GF-D8 (cell line): Measurements from ENCODE around the gene IL17RE.
"Not testable (repeated sequence)": the region's sequence is repeated elsewhere in the genome, so short reads cannot be mapped to it uniquely, and the experiment has no call there.

Experiments used
- DNase-seq: peaks from one replicate; lab custom pipeline; 2025; lab: John Stamatoyannopoulos, UW

Gene IL17RE

DNA sequence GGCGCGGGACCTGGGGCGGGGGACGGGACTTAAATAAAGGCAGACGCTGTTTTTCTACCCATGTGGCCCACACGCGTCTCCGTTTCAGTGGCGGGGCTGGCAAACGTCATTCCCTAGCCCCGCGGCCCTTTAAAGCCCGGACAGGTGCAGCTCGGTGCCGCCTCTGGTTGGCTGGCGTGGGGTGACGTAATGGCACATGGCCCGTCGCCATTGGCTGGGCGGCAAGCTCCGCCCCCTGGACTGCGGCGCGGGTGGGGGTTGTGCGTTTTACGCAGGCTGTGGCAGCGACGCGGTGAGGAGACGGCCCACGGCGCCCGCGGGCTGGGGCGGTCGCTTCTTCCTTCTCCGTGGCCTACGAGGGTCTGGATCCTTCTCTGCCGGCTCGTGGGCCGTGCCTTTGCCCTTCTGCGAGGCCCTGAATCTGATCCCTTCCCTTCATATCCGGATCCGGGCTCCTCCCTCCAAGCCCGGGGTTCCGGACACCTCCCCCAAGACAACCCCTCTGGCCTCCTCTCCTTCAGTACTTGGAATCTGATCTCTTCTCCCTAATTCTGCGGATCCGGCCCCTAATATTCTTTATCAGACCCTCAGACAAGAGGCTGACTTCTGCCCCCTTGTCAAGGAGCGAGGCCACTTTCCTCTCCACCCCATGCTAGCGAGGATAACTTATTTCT is 31.1 kb downstream of the IL17RE start, which contains the start of gene CRELD1:
Gene CRELD1 (plus strand): TSS at position 274 of the 674 bp plus-strand sequence. CDS start 605 bp downstream, outside the sequence.
- DNase-seq: peak; percentile 88

DNA sequence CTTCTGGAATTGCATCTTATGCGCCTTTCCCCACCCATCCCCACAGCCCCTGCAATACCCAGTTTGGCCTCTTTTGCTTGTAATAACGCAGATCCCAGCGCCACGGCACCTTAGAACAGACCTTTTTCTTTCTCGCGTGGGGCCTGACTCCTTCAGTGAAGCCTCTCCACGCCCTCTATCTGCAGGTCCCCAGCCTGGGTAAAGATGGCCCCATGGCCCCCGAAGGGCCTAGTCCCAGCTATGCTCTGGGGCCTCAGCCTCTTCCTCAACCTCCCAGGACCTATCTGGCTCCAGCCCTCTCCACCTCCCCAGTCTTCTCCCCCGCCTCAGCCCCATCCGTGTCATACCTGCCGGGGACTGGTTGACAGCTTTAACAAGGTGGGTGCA is 31.6 kb downstream of the IL17RE start:
- DNase-seq: no peak

DNA sequence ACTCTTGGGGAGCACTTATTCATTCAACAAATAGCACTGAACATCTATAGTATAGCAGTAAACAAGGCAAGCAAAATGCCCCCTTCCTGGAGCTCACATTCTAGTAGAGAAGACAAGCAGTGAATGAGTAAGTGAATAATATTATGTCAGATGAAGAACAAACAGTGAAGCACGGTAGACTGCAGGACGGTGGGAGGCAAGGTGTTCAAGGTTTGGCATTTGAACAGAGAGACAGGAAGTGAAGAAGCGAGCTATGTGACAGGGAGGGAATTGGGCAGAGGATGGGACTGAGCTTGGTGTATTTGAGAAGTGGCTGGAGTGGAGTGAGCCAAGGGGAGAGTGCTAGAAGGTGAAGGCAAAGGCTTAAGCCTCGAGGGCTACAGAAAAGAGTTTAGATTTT is 32.3 kb downstream of the IL17RE start:
- DNase-seq: no peak

DNA sequence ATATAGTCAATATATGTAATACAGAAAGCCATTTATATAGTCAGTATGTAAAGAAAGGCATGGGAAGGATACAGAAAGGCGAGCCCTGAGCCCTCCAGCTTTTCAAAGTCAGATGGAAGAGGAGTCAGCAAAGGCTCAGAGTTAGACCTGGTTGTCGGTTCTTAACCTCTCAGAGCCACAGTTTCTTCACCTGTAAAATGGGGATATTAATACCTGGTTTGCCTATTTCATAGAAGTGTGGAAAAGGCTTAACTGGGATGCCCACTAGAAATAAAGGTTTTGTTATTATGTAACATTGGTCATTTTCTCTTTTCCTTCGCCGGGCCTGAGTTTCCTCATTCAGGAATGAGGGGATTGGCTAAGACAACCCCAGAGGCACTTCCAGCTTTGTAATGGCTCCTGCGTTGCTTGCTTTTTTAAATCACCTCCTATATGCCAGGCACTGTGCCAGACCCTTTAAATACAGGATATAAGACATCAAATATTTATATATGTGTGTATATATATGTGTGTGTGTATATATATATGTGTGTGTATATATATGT is 33.4 kb downstream of the IL17RE start:
- DNase-seq: no peak

DNA sequence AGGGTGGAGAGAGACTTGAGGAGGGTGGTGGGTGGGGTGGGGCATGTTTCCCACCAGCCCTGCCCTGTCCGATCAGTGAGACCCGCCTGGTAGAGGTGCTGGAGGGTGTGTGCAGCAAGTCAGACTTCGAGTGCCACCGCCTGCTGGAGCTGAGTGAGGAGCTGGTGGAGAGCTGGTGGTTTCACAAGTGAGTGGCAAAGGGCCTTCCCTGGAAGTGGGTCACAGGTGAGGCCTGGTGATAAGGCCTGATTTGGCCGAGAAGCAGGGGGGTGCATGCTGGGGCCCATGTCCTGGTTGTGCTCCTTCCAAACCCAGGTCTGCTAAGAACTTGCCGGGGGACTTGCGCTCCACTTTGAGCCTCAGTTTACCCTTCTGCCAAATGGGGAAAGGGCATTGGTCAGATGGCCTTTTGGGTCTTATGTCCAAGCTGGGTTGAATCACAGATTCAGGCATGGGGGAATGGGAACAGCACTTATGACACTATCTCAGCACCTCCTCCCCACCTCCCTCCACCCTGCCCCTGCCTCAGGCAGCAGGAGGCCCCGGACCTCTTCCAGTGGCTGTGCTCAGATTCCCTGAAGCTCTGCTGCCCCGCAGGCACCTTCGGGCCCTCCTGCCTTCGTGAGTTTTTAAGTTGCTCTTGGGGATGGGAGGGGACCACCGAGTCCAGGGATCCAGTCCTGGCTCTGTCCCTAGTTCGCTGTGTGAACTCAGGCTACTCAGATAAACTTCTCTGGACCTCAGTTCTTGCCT is 35.0 kb downstream of the IL17RE start:
- no peak for DNase-seq

DNA sequence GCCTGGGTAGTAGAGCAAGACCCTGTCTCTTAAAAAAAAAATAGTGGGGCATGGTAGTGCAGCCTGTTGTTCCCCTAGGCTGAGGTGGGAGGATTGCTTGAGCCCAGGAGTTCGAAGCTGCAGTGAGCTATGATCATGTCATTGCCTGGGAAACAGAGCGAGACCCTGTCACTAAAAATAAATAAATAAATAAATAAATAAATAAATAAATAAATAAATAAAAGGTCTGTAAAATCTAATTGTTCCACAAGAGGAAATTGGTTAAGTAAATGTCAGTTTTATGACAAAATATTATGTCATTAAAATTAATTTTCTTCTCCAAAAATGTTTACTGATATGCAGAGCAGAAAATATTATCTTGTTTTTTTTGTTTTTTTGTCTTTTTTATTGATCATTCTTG is 36.3 kb downstream of the IL17RE start:
- no peak for DNase-seq

DNA sequence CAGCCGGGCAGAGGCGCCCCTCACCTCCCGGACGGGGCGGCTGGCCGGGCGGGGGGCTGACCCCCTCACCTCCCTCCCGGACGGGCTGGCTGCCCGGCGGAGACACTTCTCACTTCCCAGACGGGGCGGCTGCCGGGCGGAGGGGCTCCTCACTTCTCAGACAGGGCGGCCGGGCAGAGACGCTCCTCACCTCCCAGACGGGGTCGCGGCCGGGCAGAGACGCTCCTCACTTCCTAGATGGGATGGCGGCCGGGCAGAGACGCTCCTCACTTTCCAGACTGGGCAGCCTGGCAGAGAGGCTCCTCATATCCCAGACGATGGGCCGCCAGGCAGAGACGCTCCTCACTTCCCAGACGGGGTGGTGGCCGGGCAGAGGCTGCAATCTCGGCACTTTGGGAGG is 37.3 kb downstream of the IL17RE start:
- DNase-seq: not testable (repeated sequence)

DNA sequence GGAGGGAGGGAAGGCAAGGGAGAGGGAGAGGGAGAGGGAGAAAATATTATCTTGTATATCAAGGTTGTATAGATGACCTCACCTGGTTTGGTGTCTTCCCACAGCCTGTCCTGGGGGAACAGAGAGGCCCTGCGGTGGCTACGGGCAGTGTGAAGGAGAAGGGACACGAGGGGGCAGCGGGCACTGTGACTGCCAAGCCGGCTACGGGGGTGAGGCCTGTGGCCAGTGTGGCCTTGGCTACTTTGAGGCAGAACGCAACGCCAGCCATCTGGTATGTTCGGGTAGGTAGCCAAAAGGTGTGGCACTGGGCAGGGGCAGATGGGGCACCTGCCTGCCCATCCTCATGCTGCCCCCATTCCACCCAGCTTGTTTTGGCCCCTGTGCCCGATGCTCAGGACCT is 38.1 kb downstream of the IL17RE start:
- DNase-seq: no peak

DNA sequence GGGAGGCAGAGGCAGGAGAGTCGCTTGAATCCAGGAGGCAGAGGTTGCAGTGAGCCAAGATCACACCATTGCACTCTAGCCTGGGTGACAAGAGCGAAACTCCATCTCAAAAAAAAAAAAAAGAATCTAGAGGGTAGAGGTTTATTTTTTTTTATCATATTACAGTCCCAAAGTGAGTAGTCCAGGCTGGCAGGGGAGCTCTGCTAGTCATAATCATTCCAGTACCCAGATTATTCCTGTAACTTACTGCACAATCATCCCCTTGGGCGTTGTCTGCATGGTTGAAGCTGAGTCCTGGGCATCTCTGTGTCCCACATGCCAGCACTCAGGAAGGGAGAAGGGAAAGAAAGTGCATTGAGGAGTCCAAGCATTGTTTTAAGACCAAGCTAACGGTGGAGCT is 39.5 kb downstream of the IL17RE start:
- no peak for DNase-seq

DNA sequence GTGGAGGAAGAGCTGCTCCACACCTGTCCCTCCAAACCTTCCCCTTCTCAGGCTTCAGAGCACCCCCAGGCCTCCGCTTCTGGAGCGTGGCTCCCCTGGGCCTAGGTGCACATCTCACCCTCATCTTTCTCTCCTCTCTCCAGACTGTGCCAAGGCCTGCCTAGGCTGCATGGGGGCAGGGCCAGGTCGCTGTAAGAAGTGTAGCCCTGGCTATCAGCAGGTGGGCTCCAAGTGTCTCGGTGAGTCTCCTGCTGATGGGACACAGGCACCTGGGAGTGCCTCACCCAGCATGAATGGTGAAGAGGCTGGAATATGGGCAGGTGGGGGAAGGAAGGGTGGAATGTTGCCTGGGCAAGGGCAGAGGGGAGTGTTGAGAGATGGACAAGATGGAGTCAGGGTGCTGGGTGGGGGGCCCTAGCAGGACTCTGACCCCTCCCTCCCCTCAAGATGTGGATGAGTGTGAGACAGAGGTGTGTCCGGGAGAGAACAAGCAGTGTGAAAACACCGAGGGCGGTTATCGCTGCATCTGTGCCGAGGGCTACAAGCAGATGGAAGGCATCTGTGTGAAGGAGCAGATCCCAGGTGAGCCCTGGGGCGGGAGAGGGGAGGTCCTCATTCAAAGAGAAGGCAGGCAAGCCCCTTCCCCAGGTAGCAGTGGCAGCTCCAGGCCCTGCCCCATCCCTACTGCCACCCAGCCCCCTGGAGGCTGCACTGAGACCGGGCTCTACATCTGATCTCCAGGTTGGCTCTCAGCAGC is 40.5 kb downstream of the IL17RE start:
- no peak for DNase-seq

DNA sequence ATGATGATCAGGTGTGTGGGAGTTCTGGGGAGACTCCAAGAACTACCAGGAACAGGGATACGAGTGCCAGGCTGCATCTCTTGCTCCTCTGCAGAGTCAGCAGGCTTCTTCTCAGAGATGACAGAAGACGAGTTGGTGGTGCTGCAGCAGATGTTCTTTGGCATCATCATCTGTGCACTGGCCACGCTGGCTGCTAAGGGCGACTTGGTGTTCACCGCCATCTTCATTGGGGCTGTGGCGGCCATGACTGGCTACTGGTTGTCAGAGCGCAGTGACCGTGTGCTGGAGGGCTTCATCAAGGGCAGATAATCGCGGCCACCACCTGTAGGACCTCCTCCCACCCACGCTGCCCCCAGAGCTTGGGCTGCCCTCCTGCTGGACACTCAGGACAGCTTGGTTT is 41.6 kb downstream of the IL17RE start:
- DNase-seq: no peak

DNA sequence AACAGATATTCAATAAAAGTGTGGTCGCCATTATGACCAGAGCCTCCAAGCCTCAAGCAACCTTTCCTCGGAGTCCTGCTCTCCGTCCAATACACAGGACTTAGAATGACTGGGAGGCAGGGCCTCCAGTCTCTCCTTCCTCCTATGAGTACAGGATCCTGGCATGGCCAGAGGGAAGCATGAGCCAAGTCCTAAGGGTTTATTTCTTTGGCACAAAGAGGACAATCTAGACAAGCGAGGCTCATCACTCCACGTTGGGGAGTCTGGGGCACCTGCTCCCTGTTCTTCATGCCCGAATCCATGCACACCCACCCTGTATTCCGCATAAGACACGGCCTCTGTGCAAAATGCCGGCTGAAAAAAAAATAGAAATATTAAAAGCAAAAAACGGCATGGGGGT is 42.7 kb downstream of the IL17RE start:
- DNase-seq: no peak

DNA sequence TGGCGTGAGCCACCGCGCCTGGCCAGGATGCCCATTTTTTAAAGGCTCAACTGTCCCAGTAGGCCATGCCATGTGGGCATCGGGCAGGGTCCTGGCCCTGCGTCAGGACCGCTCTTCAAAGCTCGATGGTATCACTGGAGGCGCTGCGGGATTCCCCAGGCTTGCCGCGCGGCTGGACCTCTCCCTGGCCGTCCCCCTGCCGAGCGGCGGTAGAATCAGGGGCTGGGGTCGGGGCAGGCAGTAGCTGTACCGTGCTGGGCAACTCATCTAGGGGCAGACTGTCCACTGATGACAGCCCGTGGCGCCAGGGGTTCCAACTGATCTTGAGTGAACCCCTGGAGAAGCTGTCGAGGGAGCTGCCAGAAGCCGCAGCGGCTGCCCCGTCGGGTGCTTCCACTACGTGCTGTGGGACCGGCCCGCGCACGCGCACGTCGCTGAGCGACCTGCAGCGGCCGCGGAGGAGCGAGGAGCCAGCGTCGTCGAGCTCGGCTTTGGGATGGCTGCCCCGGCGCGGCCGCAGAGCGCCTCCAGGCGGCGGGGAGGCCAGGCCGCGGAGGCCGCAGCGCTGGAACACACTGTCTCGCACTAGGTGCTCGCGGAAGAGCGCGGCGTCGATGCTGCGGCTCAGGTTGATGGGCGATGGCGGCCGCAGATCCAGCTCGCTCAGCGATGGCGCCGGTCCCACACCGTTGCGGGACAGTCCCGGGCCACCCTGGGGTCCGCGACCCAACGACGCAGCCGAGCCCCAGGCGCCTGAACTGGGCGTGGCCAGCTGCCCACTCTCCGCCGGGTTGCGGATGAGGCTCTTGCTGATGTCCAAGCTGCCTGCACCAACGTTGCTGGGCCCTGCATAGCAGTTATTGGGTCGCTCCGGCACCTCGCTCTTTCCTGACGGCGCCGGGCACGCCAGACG is 43.7 kb downstream of the IL17RE start:
- no peak for DNase-seq

DNA sequence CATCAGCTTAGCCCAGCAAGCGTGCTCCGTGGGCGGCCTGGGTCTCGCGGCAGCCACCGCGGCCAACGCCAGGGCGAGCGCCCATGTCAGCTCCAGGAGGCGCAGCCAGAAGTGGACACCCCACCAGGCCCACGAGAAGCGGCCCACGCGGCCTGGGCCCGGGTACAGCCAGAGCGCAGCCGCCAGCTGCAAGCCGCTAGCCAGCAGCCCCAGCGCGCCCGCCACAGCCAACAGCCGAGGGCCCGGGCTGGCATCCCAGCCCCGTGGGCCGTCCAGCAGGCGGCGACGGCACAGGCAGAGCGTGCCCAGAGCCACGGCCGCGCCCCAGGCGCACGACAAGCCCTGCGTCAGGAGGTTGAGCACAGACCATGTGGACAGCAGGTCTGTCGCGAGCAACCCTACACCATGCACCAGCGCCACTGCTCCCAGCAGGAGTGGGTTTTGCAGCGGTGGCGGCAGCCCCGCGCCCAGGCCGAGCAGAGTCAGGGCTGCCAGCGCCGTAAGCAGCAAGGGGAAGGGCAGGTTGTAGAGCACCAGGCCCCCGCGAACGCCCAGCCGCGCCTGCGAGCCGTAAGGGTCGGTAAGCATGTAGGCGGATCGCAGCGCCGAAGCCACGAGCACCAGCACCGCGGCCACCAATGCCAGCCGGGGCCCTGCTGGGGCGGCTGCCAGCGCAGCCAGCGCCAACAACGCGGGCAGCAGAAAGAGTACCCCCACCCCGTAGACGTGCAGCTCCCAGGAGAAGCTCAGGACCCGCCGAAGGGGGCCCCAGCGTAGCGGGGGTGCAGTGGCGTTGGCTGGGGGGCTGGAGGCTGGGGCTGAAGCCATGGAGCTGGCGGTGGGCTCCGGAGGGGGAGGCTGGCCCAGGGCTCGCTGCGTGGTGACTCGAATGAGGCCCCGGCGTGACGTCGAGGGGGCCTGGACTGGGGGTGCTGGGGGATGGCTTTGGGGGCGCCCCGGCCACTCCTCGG is 44.7 kb downstream of the IL17RE start:
- DNase-seq: no peak

DNA sequence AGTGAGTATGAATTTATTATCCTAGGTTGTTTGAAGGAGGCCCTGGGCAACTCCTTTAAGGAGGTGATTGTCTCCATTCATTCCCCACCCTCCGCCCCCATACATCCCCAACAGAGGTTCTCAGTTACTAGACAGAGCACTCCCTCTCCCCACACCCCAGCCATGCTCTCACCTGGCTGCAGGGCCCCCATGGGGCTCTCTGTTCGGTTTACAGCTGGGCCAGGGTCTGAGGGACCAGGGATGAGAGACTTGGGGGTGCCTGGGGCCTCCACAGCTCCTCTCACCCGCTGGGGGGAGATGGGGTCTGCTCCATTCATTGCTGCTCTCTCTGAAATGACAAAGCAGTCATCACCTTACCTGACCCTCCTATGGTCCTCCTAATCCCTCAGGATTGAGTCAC is 45.9 kb downstream of the IL17RE start:
- no peak for DNase-seq

DNA sequence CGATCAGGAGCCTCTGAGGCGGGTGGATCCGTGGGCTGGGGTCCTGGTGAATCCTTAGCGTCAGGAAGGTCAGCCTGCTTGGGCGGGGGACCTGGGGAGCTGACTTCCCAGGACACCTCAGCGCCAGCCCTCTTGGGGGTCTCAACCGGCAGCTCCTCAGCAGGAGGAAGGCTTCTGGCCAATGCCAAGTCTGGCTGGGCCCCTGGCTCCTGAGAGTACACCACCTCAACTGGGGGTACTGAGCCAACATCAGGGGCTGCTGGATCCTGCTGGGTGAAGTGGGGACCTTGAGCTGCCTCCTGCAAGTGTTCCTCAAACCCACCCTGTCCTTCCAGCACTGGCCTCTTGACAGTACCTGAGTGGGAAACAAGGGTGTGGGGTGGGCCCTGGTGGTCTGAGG is 46.5 kb downstream of the IL17RE start:
- no peak for DNase-seq

DNA sequence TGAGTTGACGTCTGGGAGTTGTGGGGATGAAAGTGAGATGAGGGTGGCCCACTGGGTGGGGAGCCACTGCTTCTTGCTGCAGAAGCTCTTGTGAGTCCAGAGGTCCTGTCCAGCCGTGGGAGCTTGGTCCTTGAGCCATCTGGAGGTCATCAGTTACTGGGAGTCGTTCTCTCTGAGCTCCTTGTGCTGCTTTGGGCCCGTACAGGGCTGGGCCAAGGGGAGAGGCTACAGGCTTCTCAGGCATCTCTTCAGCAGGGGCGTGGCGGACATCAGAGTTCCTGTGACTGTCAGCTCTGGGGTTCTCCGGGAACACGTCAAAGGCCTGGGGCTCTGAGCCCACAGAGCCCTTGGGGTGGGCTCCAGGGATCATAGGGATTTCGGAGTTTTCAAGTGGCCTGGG is 47.0 kb downstream of the IL17RE start:
- no peak for DNase-seq

DNA sequence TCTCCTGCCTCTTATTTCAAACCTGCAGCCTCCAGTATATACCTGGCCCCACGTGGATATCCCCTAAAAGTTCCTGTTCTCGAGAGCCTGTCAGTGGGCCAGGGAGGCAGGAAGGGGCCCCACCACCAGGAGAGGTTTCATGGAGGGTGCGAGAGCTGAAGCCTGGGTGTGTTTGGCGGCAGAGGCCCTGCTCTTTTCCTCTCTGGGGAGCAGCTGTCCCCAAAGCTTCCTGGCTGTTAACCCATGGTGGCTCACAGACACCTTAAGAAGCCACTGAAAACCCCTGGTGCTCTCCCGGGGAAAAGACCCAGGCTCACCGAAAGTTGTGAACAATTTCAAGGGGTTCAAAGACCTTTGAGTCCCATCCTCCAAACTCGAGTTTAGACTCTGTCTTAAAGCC is 48.5 kb downstream of the IL17RE start:
- no peak for DNase-seq

DNA sequence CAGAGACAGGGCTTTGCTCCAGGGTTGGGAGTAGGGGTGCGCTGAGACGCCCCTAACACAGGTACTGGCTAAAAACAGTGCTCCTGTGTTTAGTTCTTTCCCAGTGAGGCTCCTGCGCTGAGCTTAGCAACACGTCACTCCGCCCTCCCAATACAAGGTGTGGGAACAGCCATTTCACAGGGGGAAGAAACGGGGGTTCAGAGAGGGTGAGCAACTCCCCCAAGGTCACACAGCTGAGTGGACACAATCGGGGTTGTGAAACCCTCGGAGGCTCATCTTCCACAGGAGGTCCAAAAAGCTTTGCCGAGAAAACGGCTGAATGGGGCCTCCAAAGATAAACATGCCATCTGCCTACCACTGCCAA is 48.9 kb downstream of the IL17RE start:
- no peak for DNase-seq

DNA sequence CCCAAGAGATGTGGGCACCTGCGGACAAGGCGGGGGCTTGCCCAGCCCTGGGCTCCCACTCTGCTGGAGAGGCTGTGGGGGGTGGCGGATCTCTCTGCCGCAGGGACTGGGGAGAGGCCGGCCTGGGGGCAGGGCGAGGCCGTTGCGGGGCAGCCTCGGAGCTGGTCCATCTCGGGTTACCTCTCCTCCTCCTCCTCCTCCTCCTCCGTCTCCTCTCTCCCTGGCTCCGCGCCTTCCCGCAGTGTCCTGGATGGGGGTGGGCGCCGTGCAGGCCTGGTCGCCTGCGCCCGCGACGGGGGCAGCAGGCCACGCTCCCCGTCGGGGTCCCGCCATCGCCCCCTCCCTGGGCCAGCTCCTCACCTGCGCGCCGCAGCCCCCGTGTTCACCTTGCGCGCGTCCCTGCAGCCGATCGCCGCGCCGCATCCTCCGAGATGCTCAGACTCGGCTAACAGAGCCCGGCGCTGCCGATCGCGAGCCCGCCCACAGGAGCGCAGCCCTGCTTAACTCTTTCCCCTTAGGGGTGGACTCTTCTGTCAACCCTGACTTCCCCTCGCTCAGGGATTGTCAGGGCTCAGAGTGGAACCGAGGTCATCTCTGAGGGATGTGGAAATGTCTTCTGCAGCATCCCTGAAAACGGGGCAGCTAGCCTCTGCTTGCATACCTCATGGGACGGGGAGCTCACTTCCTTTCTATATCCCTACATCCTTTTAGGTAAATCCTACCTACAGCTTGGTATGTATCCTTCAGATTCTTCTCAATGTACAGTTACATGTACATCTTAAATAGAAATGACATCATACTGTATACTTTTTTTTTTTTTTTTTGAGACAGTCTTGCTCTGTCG is 49.5 kb downstream of the IL17RE start, which contains the start of gene PRRT3:
Gene PRRT3 (minus strand): TSS at position 447 of the 844 bp plus-strand sequence. CDS start 2,293 bp downstream, outside the sequence.
- no peak for DNase-seq
